Astrocyte of the cerebellum (primary cell): ENCODE data around the gene RFX7.
"Not testable (repeated sequence)": the region's sequence is repeated elsewhere in the genome, so short reads cannot be mapped to it uniquely, and the experiment has no call there.

Source experiments
- DNase-seq: peaks from one replicate; pipeline ENCODE4 v3.0.0-alpha.2; 2011; ENCODE audit warnings: low read depth
- H3K4me3 ChIP-seq: 2 replicates; pipeline ENCODE4 v1.5.1; 2011; ENCODE audit warnings: mild to moderate bottlenecking, low read depth, low read length, moderate library complexity
- in situ Hi-C: cut with HindIII; loops from 2 replicates; pipeline ENCODE4 v1.10.0; 2017; ENCODE audit warnings: low sequenced_read_pairs
- TF ChIP-seq, protein P1 (sequence below): IDR thresholded peaks from 2 replicates; pipeline ENCODE4 v1.5.1; 2012; ENCODE audit warnings: low read length, low read depth, moderate library complexity, mild to moderate bottlenecking; ENCODE audit errors: missing control alignments

RFX7 gene

DNA sequence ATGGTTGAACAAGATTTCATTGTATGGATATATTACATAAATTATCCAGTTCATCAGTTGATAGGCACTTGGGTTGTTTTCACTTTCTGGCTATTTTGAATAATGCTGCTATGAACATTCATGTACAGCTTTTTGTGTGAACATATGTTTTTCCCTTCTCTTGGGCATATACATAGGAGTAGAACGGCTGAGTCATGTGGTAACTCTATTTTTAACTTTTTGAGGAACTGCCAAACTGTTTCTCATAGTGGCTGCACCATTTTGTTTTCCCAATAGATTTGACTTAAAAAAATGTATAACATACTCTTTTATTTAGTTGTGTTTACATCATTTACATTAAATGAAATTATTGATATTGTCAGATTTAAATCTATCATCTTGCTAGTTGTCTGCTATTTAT lies 28.8 kb upstream of the RFX7 start:
- no peak overlapping the region for H3K4me3 ChIP-seq
- in situ Hi-C loops: no loop called here
- TF ChIP-seq, protein P1, sequence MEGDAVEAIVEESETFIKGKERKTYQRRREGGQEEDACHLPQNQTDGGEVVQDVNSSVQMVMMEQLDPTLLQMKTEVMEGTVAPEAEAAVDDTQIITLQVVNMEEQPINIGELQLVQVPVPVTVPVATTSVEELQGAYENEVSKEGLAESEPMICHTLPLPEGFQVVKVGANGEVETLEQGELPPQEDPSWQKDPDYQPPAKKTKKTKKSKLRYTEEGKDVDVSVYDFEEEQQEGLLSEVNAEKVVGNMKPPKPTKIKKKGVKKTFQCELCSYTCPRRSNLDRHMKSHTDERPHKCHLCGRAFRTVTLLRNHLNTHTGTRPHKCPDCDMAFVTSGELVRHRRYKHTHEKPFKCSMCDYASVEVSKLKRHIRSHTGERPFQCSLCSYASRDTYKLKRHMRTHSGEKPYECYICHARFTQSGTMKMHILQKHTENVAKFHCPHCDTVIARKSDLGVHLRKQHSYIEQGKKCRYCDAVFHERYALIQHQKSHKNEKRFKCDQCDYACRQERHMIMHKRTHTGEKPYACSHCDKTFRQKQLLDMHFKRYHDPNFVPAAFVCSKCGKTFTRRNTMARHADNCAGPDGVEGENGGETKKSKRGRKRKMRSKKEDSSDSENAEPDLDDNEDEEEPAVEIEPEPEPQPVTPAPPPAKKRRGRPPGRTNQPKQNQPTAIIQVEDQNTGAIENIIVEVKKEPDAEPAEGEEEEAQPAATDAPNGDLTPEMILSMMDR: no peak
- DNase-seq: no peak

DNA sequence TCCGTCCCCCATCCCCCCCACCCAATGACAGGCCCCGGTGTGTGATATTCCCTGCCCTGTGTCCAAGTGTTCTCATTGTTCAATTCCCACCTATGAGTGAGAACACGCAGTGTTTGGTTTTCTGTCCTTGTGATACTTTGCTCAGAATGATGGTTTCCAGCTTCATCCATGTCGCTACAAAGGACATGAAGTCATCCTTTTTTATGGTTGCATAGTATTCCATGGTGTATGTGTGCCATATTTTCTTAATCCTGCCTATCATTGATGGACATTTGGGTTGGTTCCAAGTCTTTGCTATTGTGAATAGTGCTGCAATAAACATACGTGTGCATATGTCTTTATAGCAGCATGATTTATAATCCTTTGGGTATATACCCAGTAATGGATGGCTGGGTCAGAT lies 22.8 kb upstream of the RFX7 start:
- H3K4me3 ChIP-seq, DNase-seq, in situ Hi-C loops: not testable (repeated sequence)

DNA sequence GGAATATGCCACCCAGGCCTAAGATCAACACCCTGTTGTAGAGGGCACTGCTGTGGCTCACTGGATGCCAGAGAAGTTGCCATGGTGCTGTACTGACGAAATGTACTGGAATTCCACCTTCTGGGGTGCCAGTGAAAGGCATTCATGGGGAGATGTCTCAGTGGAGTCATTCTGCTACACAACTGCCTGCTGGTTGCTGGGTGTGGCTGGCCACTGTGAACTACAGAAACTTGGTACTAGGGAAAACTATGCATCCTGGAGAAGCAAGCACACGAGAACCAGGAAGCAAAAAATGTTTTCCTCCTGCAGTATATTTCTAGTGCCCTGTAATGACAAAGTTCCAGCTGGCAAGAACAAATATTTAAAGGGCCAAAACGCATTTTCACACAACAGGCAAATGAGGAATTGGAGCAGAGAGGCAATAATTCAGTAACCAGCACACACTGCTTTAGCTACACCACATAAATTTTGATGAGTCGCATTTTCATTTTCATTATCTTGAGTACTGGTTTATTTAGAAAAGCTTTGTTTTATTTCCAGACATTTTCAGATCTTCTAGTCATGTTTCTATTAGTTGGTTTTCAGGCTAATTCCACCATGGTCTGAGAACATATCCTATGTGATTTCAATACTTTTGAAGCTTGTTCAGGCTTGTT lies 18.3 kb upstream of the RFX7 start:
- no peak for DNase-seq
- TF ChIP-seq, protein P1: no peak
- in situ Hi-C loops: no loop called here
- H3K4me3 ChIP-seq: no peak overlapping the region

DNA sequence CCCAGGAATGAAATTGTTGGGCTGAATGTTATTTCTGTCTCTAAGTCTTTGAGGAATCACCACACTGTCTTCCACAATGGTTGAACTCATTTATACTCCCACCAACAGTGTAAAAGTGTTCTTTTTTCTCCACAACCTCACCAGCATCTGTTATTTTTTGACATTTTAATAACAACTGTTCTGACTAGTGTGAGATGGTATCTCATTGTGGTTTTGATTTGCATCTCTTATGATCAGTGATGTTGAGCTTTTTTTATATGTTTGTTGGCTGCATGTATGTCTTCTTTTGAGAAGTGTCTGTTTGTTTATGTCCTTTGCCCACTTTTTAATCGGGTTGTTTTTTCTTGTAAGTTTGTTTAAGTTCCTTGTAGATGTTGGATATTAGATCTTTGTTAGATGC lies 13.6 kb upstream of the RFX7 start:
- H3K4me3 ChIP-seq, in situ Hi-C loops, DNase-seq: not testable (repeated sequence)

DNA sequence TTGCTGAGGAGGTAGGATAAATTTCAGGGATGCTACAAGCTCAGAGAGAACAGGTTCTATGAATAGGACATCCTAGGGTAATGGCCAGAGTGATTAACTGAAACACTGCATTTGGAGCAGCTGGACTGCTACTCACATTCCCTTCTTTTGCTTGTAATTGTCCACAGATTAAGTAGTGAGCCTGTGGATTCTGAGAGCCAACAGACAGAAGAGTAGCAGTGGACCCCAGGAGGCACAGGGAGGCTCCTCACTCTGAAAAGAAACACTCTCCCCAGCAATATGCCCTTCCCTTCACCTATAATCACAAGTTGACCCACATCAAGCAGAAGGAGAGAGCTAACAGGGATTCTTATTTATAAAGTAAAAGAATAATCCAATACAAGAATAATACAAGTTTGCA lies 10.6 kb upstream of the RFX7 start:
- DNase-seq: no peak
- TF ChIP-seq, protein P1: no peak
- no peak overlapping the region for H3K4me3 ChIP-seq
- in situ Hi-C loops: no loop called here

DNA sequence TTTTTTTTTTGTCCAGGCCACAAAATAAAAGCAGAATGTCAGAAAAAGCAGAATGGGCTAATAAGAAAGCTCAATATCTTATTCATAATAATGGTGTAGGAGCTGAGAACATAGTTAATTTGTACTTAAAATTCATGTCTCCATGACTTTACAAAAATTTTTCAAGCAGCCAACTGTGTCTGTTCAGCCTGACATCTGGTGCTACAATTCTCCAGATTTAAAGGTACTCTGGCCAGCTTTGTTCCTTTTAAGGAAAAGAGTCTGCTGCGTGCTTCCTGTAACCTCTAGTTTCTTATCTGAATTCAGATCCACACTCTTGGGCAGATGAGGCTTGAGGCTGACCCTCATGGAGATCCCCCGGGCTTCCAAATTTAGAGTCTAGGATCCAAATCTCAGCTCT lies 8.7 kb upstream of the RFX7 start:
- in situ Hi-C loops: no loop called here
- no peak for DNase-seq

DNA sequence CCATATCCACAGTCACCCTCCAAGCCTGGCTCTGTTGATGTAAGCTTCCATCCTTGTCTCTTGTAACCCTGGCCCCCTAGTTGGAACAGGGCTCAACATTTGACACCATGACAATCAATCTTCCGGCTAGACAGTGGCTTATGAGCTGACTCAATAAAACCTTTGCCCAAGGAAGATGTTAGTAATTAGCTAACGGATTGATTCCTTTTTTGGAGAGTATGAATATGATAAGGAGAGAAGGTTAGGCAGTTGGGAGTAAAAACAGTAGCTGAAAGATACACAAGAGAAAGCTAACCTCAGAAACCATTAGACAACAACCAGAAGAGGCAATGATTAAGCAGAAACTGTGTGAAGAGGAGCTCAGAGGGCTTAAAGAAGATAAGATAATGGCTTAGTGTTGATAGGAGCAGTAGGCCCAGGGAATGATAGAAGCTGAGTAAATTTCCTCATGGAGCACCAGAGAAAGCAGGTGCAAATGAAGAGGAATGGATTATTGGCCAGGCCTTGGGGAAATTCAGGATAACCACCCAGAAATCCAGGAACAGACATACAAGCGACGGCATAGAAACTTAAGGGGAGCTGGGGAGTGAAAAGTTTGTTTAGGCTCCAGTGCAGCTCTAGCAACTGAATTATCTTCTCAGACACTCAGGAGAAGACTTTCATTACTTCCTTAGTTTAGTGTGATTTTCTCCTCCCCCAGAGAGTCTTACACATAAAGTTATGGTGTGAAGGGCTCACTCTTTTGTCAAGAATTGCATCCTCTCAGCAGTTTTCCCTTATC lies 7.8 kb upstream of the RFX7 start:
- in situ Hi-C loops: no loop called here

More for the DNA sequence above, 8.7 kb upstream of the RFX7 start:
- no peak overlapping the region for H3K4me3 ChIP-seq
- TF ChIP-seq, protein P1: no peak

More for the DNA sequence above, 7.8 kb upstream of the RFX7 start:
- TF ChIP-seq, protein P1: no peak
- no peak for DNase-seq
- no peak overlapping the region for H3K4me3 ChIP-seq
